GM21723 (cell line): ENCODE results near the gene TERT.
"Not testable (repeated sequence)": the region's sequence is repeated elsewhere in the genome, so short reads cannot be mapped to it uniquely, and the experiment has no call there.

Experiments
- ATAC-seq: cut with Tn5 transposase; IDR thresholded peaks from one replicate; pipeline ENCODE4 v1.9.1; 2021; ENCODE audit warnings: mild to moderate bottlenecking, moderate library complexity; ENCODE audit not compliant: unreplicated experiment

Gene TERT

DNA sequence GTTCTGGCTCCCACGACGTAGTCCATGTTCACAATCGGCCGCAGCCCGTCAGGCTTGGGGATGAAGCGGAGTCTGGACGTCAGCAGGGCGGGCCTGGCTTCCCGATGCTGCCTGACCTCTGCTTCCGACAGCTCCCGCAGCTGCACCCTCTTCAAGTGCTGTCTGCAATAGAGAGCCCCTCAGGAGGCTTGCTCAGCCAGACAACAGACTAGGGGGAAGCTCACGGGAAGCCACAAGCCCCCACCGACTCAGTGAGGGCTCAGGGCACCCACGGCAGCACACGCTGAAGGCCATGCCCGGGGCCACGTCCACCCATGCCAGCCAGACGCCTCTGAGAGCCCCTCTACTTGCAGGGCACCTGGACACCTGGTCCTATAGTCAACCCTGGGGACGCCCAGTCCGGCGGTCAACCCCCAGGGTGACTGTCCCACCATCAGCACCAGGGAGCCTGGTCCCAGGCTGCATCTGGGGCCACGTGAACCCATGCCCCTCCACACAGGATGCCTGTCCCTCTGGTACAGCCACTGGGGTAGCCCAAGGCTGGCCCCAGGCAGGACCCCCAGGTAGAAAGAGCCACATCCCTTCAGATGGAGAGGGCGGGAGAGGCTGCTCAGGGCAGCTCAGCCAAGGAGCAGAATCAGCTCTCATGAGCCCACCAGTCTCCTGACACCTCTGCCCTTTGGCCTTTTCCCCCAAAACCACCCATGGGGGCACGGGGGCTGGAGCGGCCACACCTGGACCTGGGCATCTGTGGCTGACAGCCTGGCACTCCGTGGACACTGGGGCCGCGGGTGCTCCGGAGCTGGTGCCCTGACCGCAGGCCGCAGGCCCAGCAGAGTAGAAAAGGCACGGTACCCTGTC lies 14.5 kb downstream of the TERT start:
- ATAC-seq: no peak

DNA sequence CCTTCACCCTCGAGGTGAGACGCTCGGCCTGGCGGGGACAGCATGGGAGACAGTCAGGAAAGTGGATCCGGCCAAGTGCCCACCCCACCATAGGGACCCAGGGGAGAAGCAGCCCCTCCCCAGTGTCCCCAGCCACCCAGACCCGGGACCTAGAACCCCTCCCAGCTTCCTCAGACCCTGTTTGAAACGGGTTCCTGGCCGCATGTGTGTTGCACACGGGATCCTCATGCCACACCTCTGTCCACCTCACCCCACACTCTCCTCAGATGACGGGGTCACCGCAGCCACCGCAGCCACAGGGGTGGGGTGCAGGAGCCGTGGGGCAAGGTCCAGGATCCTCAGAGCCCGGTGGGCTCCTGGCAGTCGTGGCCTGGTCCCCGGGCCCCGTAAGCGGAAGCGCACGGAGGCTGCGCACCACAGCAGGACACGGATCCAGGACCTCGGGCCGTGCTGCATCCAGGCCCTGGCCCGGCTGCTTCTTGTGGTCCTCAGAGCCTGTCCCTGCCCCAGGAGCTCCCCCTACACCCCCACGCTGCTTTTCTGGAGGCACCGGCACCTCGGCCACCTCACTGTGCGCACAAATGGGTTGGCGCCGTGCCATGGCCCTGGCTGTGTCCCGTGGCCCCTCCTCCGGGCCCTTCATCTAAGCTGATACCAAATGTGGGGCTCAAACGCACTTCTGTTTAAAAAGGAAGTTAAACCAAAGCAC lies 15.3 kb downstream of the TERT start:
- ATAC-seq: no peak

DNA sequence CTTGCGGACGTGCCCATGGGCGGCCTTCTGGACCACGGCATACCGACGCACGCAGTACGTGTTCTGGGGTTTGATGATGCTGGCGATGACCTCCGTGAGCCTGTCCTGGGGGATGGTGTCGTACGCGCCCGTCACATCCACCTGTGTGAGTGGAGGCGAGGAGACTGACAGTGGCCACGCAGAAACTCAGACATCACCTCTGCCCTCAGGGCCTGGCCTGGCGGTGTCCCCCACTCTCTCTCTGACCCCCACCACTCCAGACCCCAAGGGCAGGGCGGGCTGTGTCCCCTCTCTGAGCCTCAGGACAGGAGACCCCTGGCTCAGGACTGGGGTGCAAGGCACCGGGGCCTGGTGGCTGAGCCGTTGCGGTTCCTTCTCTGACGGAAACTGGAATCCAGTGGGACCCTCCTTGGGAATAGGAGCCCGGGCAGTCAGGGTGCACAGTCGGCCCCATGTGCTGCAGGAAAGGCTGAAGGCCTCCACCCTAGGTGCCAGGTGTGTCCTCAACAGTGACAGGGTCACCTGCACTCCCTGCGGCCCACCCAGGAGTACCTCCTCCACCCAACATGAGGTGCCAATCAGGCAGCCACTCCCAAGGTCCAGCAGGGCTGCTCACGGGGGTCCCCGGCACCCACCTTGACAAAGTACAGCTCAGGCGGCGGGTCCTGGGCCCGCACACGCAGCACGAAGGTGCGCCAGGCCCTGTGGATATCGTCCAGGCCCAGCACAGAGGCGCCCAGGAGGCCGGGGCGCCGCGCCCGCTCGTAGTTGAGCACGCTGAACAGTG lies 16.0 kb downstream of the TERT start:
- ATAC-seq: no peak

DNA sequence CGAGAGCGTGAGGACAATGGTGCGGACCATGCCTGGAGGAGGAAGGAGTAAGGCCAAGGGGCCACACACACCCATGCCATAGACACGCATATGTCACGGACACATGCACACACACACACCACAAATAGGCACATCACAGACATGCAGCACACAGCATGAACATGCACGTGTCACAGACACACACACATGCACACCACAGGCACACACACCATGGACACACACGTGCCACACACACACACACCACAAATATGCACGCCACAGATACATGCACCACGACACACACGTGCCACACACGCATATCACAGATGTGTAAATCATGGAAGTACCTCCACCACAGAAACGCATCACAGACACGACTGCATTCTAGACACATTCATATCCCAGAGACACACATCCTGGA lies 16.7 kb downstream of the TERT start:
- ATAC-seq: no peak

DNA sequence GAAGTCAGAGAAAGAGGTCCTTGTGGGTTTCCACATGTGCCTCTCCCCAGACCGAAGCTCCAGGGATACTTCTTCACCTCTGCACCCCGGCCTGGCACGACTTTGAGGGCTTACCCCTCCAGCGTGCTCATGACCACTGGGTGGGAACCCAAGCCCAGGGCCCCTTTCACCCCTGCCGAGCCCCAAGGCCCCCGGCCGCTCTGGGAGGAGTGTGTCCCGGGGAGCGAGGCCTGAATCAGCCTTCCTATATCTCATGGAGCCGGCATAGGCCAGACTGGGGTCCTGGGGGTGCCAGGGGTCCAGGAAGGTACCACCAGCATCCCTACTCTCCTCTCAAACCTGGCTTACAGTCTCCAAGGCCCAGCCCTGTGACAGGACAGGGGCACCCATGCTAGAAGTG lies 17.1 kb downstream of the TERT start:
- no peak for ATAC-seq

DNA sequence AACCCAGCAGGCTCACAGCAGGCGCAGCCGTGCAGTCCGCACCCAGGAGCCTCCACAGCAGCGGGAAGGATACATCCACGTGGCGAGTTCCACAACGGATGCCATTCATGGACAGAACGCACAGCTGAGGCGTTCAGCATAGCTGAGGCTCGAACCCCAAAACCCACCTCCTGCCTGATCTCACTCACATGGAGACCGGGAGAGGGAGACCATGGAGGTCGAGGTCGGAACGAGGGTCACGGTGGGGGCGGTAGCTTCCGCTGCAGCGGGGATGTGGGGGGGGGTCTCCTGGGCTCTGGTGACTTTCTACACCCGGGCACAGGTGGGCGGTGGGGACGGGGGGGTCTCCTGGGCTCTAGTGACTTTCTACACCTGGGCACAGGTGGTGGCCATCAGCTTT lies 17.5 kb downstream of the TERT start:
- no peak for ATAC-seq

DNA sequence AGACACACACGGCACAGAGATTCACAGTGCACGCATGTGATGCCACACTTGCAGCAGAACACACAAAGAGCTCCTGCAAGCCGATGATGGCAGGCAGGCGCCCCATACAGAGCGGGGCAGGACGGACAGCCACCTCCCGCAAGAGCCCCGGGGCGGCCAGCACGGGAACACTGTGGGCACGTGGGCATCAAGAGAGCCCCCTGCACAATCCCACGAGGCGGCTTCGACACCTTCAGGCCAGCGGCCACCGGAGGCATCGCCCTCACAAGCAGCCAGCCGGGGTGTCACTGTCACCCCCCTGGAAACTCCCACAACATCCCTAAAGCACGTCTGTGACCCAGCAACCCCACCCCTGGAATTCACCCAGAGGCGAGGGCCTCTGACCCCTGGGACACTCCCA lies 17.9 kb downstream of the TERT start:
- ATAC-seq: no peak

DNA sequence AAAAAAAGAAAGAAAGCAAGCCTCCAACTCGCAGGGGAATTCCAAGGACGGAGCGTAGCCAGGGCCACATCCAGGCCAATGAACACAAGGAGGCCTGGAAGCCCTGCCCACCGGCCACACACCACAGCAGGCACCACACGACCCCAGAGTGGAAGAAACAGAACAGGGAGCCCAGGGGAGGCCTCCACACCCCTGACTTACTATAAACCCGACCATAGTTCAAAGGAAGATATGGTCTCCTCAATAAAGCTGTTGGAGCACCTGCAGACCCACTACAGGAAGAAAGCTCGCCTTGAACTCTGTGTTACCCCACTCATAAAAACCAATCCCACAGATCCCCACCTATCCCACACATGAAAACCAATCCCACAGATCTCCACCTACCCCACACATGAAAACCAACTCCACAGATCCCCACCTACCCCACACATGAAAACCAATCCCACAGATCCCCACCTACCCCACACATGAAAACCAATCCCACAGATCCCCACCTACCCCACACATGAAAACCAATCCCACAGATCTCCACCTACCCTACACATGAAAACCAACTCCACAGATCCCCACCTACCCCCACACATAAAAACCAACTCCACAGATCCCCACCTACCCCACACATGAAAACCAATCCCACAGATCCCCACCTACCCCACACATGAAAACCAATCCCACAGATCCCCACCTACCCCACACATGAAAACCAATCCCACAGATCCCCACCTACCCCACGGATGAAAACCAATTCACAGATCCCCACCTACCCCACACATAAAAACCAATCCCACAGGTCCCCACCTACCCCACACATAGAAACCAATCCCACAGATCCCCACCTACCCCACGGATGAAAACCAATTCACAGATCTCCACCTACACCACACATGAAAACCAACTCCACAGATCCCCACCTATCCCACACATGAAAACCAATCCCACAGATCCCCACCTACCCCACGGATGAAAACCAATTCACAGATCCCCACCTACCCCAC lies 19.2 kb downstream of the TERT start:
- ATAC-seq: not testable (repeated sequence)

DNA sequence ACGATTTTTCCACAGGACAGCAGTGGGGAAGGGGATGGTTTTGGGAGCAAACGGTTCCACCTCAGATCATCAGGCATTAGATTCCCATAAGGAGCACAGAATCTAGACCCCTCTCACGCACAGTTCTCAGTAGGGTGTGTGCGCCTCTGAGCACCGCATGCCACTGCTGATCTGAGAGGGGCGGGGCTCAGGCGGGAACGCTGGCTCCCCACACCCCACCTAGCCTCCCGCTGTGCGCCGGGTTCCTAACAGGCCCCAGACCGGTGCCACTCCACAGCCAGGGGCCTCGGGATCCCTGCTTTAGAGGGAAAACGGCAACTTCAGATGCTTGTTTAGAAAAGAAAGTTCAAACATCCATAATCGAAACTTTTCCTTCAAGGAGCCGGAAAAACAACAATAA lies 20.4 kb downstream of the TERT start:
- ATAC-seq: no peak

DNA sequence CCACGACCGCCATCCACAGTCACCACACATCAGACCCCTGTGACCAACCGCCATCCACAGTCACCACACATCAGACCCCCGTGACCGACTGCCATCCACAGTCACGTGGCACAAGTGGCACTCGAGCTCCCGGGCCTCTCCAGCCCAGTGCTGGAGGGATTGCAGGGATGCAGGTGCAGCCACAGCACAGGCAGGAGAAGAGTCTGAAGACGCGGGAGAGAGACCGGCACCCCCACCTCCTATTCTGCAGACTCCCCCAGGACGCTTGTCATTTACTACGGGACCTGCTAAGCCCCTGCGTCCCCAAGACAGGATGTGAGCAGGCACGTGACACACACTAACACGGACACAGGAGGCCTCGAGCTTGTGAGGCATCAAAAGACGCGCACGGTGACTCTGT lies 21.1 kb downstream of the TERT start:
- no peak for ATAC-seq

DNA sequence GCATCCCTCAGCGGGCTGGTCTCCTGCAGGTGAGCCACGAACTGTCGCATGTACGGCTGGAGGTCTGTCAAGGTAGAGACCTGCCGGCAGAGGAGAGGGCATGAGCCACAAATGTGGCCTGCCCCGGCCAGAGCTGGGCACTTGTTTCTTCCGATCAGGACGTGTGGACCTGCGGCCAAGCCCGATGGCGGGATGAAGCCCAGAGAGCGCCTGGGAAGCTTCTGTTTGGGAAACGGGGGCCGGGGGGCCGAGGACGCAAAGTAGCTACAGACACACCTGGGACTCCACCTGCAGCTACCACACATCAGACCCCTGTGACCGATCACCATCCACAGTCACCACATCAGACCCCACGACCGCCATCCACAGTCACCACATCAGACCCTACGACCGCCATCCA lies 22.7 kb downstream of the TERT start:
- ATAC-seq: no peak

DNA sequence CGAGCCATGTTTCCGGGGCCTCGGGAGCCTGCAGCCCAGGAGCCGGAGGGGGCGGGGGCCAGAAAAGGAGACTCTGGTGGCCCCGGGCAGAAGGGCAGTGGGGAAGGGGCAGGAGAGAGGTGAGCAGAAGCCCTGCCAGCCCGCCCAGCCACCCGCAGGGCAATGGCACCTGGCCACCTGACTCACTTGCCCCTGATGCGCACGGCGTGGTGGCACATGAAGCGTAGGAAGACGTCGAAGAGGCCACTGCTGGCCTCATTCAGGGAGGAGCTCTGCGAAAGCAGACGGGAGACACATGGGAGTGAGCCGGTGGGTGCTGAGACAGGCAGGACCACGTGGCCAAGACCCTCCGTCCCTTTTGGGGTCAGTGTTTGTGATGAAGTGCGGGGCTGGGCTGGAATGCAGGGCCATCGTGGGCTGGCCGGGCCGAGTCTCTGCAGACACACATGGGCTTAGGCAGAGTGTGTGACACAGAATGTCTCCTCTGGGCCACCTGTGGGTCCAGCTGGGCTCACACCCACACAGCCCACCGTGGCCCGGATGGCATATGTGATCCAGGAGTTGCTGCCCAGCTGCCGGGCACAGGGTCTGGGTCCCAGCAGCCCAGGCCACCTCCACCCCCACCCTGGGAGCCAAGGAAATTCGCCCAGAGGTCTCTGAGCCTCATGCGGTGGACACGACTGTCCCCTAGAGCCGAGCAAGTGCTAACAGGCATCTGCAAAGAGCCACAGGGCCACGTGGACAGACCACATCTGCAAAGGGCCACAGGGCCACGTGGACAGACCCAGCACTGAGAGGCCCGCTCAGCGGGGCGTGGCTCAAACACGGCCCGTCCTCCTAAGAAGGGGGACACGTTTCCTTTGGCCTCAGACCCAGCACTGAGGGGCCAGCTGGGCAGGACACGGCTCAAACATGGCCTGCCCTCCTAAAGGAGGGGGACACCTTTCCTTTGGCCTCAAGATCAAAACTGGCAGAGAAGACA lies 23.6 kb downstream of the TERT start:
- ATAC-seq: no peak

DNA sequence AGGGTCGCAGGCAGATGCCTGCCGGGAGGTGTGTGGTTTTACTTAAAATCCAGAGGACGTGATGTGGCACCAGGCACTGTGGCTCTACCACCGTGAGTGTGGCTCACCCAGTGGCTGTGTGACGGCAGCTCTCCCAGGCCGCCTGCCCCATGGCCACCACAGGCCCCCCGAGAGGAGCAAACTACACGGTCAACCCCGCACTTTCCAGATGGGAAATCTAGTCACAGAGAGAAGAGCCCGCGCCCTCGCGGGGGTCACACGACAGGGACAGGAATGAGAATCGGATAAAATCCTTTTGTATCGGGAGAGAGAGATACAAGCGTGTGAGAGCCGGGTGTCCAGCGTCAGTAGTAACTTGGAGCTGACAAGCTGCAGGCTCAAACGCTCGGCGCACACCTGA lies 24.4 kb downstream of the TERT start:
- no peak for ATAC-seq

DNA sequence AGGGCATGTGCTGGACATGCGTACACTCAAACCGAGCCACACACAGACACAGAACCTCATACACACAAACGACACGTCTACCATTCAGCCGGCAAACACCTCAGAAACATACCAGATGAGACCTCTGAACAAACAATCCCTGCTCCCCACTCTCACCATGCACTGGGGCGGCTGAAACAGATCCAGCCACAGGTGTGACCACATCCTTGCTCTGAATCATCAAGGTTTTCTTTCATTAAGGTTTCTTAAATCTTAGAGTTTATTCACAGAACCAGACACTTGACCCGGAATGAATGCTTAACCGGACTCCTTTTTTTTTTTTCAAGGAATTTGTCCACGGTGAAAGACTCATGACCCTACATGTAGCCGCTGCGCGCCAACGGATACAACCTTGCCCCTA lies 26.2 kb downstream of the TERT start:
- ATAC-seq: no peak

DNA sequence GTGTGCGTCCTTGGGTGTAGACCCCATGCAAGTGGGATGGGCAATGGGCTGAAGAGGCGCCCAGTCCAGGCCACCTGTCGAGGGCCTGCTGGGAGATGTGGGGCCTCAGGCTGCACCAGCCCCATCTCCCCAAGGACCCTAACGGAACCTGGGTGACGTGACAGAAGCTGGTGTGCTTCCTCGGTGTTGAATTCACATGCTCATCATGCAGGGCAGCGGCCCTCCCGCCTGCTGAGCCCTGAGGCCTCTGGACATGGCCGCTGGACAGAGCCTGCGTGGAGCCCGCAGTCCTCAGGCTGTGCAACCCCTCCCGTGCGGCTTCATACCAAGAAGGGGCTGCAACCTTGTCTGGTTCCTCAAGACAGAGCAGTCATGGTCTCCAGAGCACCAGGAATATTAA lies 26.8 kb downstream of the TERT start:
- no peak for ATAC-seq

DNA sequence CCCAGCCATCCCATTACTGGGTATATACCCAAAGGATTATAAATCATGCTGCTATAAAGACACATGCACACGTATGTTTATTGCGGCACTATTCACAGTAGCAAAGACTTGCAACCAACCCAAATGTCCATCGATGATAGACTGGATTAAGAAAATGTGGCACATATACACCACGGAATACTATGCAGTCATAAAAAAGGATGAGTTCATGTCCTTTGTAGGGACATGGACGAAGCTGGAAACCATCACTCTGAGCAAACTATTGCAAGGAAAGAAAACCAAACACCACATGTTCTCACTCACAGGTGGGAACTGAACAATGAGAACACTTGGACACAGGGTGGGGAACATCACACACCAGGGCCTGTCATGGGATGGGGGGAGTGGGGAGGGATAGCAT lies 27.4 kb downstream of the TERT start:
- not testable (repeated sequence) for ATAC-seq

DNA sequence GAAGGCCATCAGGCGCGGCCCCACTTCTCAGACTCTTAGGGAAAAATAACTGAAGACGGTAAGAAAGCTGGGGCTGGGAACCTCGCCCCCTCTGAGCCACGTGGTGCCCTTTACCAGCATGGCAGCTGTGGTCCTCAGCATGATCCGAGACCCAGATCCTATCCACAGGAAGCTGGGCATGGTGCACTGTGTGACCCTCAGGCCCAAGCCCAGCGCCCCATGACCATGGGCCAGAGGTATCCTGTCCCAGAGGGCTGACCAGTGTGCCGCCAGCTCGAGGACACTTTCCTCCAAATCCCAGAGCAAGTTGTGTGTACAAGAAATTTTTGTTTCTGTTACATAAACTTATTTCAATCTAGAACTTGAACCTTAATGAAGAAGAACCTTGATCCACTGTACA lies 28.1 kb downstream of the TERT start:
- ATAC-seq: no peak

DNA sequence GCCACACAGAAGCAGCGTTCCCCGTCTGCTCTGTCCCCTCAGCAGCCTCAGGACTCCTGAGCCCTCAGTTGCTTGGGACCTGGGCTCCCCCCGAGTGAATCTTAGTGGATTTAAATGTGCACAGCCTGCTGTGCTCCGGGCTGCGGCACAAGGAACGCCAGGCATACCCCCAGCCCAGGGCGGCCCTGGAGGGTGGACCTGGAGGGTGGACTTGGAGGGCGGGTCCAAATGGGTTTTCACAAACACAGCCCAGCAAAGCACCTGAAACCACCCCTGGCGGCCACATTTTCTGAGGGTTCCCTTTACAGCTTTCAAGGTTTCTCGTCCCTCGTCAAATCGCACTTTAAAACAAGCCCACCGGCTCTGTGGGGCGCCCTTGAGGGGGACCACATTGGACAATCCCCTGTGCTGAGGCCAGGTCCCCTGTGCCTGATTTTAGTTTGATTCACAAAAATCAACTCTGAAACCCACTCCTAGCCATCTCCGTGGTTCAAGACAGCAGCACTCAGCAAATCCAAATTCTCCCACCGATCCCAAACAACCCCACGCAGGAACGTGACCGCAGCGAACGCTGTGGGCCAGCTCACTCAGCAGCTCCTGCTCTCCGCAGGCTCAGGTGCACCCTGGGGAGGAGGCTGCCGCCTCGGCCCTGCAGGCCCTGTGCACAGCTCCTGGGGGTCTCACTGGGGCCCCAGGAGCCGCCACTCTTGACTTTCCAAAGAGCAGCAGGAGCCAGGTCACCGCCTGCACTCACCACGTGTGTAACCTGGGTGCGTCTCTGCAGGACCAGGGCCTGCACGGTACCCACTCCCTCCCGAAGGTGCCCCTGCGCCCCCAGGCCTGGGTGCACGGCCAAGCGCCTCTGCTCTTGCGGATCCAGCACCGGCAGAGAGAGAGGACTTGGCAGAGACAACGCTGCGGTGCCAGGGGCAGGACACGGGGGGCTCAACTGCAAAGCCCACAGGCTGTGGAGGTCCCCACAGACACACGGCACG lies 29.1 kb downstream of the TERT start:
- no peak for ATAC-seq
